ENCODE measurements around the gene ARMC9.

Gene ARMC9

GRCh38 chr2:231183851-231184250 lies 14.6 kb upstream of the ARMC9 start:
- DNase-seq (ENCODE audit: low read depth, low spot score), result no peak
- Histone ChIP-seq H3K4me3 (ENCODE audit: low read length) (no peak overlapping the region), H3K9me3 (ENCODE audit: control insufficient read depth, insufficient read depth, low read length) (no peaks in the 10 kb centered on the region), H3K4me1 (ENCODE audit: control insufficient read depth, insufficient read depth, low read length) (0 out of 2 replicates have a peak, but pooled peaks cover 1% of the 10 kb centered on the region), H3K36me3 (ENCODE audit: control insufficient read depth, insufficient read depth, low read length) (no peaks in the 10 kb centered on the region), H3K27ac (ENCODE audit: low read length) (no peak overlapping the region), H3K27me3 (ENCODE audit: control insufficient read depth, insufficient read depth, low read length) (no peaks in the 10 kb centered on the region)
- WGBS (ENCODE audit: insufficient coverage, insufficient read length), result no CpG with 5 or more reads among the region's 8 CpGs

- no peak for DNase-seq (ENCODE audit: low read depth, low spot score)
- WGBS (ENCODE audit: insufficient coverage, insufficient read length), result no CpG with 5 or more reads among the region's 4 CpGs
- no peak overlapping the region for H3K27ac ChIP-seq (ENCODE audit: low read length)
- H3K4me3 ChIP-seq (ENCODE audit: low read length), result no peak overlapping the region
- H3K9me3 ChIP-seq (ENCODE audit: control insufficient read depth, insufficient read depth, low read length), result no peaks in the 10 kb centered on the region
- H3K4me1 ChIP-seq (ENCODE audit: control insufficient read depth, insufficient read depth, low read length), result 0 out of 2 replicates have a peak, but pooled peaks cover 1% of the 10 kb centered on the region
- no peaks in the 10 kb centered on the region for H3K27me3 ChIP-seq (ENCODE audit: control insufficient read depth, insufficient read depth, low read length)
- no peaks in the 10 kb centered on the region for H3K36me3 ChIP-seq (ENCODE audit: control insufficient read depth, insufficient read depth, low read length)
Measured at GRCh38 chr2:231184319-231184718, 14.1 kb upstream of the ARMC9 start.

- H3K27ac ChIP-seq (ENCODE audit: low read length), result no peak overlapping the region
- H3K36me3 ChIP-seq (ENCODE audit: control insufficient read depth, insufficient read depth, low read length), result no peaks in the 10 kb centered on the region
- no peaks in the 10 kb centered on the region for H3K4me1 ChIP-seq (ENCODE audit: control insufficient read depth, insufficient read depth, low read length)
- H3K9me3 ChIP-seq (ENCODE audit: control insufficient read depth, insufficient read depth, low read length), result no peaks in the 10 kb centered on the region
- no peaks in the 10 kb centered on the region for H3K27me3 ChIP-seq (ENCODE audit: control insufficient read depth, insufficient read depth, low read length)
- DNase-seq (ENCODE audit: low read depth, low spot score), result no peak
- no peak overlapping the region for H3K4me3 ChIP-seq (ENCODE audit: low read length)
- WGBS (ENCODE audit: insufficient coverage, insufficient read length), result no CpG with 5 or more reads among the region's 11 CpGs
Measured at GRCh38 chr2:231185050-231185725, 13.2 kb upstream of the ARMC9 start.

GRCh38 chr2:231185886-231186285 lies 12.5 kb upstream of the ARMC9 start:
- Histone ChIP-seq H3K4me1 (ENCODE audit: control insufficient read depth, insufficient read depth, low read length) (no peaks in the 10 kb centered on the region), H3K4me3 (ENCODE audit: low read length) (no peak overlapping the region), H3K36me3 (ENCODE audit: control insufficient read depth, insufficient read depth, low read length) (no peaks in the 10 kb centered on the region), H3K27me3 (ENCODE audit: control insufficient read depth, insufficient read depth, low read length) (no peaks in the 10 kb centered on the region), H3K9me3 (ENCODE audit: control insufficient read depth, insufficient read depth, low read length) (no peaks in the 10 kb centered on the region), H3K27ac (ENCODE audit: low read length) (no peak overlapping the region)
- whole genome bisulfite sequencing (ENCODE audit: insufficient coverage, insufficient read length), result no CpG with 5 or more reads among the region's 4 CpGs
- DNase-seq (ENCODE audit: low read depth, low spot score), result no peak

GRCh38 chr2:231186325-231186724 lies 12.1 kb upstream of the ARMC9 start:
- no peak overlapping the region for H3K4me3 ChIP-seq (ENCODE audit: low read length)
- no peak for DNase-seq (ENCODE audit: low read depth, low spot score)
- WGBS (ENCODE audit: insufficient coverage, insufficient read length), result no CpG with 5 or more reads among the region's 7 CpGs
- H3K27ac ChIP-seq (ENCODE audit: low read length), result no peak overlapping the region
- no peaks in the 10 kb centered on the region for H3K9me3 ChIP-seq (ENCODE audit: control insufficient read depth, insufficient read depth, low read length)
- no peaks in the 10 kb centered on the region for H3K4me1 ChIP-seq (ENCODE audit: control insufficient read depth, insufficient read depth, low read length)
- no peaks in the 10 kb centered on the region for H3K36me3 ChIP-seq (ENCODE audit: control insufficient read depth, insufficient read depth, low read length)
- no peaks in the 10 kb centered on the region for H3K27me3 ChIP-seq (ENCODE audit: control insufficient read depth, insufficient read depth, low read length)

- H3K9me3 ChIP-seq (ENCODE audit: control insufficient read depth, insufficient read depth, low read length), result no peaks in the 10 kb centered on the region
- H3K27ac ChIP-seq (ENCODE audit: low read length), result no peak overlapping the region
- no peaks in the 10 kb centered on the region for H3K4me1 ChIP-seq (ENCODE audit: control insufficient read depth, insufficient read depth, low read length)
- no peaks in the 10 kb centered on the region for H3K36me3 ChIP-seq (ENCODE audit: control insufficient read depth, insufficient read depth, low read length)
- H3K4me3 ChIP-seq (ENCODE audit: low read length), result no peak overlapping the region
- no peaks in the 10 kb centered on the region for H3K27me3 ChIP-seq (ENCODE audit: control insufficient read depth, insufficient read depth, low read length)
- no peak for DNase-seq (ENCODE audit: low read depth, low spot score)
- no CpG with 5 or more reads among the region's 18 CpGs for WGBS (ENCODE audit: insufficient coverage, insufficient read length)
Measured at GRCh38 chr2:231187736-231188505, 10.5 kb upstream of the ARMC9 start.

- WGBS (ENCODE audit: insufficient coverage, insufficient read length), result no CpG with 5 or more reads among the region's 6 CpGs
- no peaks in the 10 kb centered on the region for H3K27me3 ChIP-seq (ENCODE audit: control insufficient read depth, insufficient read depth, low read length)
- DNase-seq (ENCODE audit: low read depth, low spot score), result no peak
Measured at GRCh38 chr2:231188506-231189170, 9.8 kb upstream of the ARMC9 start.

GRCh38 chr2:231189171-231189530 lies 9.3 kb upstream of the ARMC9 start:
- WGBS (ENCODE audit: insufficient coverage, insufficient read length), result no CpG with 5 or more reads among the region's 8 CpGs
- no peaks in the 10 kb centered on the region for H3K4me1 ChIP-seq (ENCODE audit: control insufficient read depth, insufficient read depth, low read length)
- no peak overlapping the region for H3K4me3 ChIP-seq (ENCODE audit: low read length)
- H3K9me3 ChIP-seq (ENCODE audit: control insufficient read depth, insufficient read depth, low read length), result no peaks in the 10 kb centered on the region
- H3K27ac ChIP-seq (ENCODE audit: low read length), result no peak overlapping the region
- DNase-seq (ENCODE audit: low read depth, low spot score), result no peak
- H3K27me3 ChIP-seq (ENCODE audit: control insufficient read depth, insufficient read depth, low read length), result no peaks in the 10 kb centered on the region
- H3K36me3 ChIP-seq (ENCODE audit: control insufficient read depth, insufficient read depth, low read length), result no peaks in the 10 kb centered on the region

More at GRCh38 chr2:231188506-231189170, 9.8 kb upstream of the ARMC9 start:
- Histone ChIP-seq H3K4me3 (ENCODE audit: low read length) (no peak overlapping the region), H3K27ac (ENCODE audit: low read length) (no peak overlapping the region), H3K36me3 (ENCODE audit: control insufficient read depth, insufficient read depth, low read length) (no peaks in the 10 kb centered on the region), H3K9me3 (ENCODE audit: control insufficient read depth, insufficient read depth, low read length) (no peaks in the 10 kb centered on the region), H3K4me1 (ENCODE audit: control insufficient read depth, insufficient read depth, low read length) (no peaks in the 10 kb centered on the region)

- no peak for DNase-seq (ENCODE audit: low read depth, low spot score)
- no CpG with 5 or more reads among the region's 22 CpGs for WGBS (ENCODE audit: insufficient coverage, insufficient read length)
- no peaks in the 10 kb centered on the region for H3K27me3 ChIP-seq (ENCODE audit: control insufficient read depth, insufficient read depth, low read length)
- no peaks in the 10 kb centered on the region for H3K36me3 ChIP-seq (ENCODE audit: control insufficient read depth, insufficient read depth, low read length)
- no peaks in the 10 kb centered on the region for H3K9me3 ChIP-seq (ENCODE audit: control insufficient read depth, insufficient read depth, low read length)
- no peak overlapping the region for H3K27ac ChIP-seq (ENCODE audit: low read length)
- H3K4me3 ChIP-seq (ENCODE audit: low read length), result no peak overlapping the region; the same call in 1 of the 2 replicates
- H3K4me1 ChIP-seq (ENCODE audit: control insufficient read depth, insufficient read depth, low read length), result no peaks in the 10 kb centered on the region
Measured at GRCh38 chr2:231189571-231190495, 8.6 kb upstream of the ARMC9 start.
